ENCODE data around the gene CAMLG. TPM values are rescaled to one million over a fixed set of nuclear protein-coding genes. Genes with fewer than 3 reads are reported as not detected.

Gene CAMLG
- polyA plus RNA-seq, 1 of the 3 experiments (the other 2 are of a cell fraction): 16.9 TPM

DNA sequence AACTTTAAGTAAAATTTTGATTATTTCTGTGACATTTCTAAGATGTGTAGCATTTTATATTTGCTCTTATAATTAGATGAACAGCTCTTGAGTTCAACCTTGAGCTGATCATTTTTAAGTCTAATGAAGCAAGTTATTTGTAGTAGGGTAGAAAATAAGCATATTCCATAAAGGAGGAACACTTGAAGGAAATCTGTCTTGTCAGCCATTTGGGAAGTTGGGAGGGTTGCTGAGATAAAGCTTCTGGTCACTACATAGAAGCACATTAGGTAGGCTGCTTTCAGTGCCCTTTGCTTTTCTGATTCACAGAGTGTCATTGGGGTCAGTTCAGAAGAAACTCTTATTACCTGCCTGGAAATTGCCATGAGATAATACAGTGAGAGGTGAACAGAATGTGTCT is 45.6 kb upstream of the CAMLG start (continued):
- TF ChIP-seq EZH2phosphoT487 (IDR thresholded peaks at IDR 0.05; ENCODE audit: borderline replicate concordance, low read depth) (no peak), CHD2 (IDR thresholded peaks at IDR 0.05; ENCODE audit: low read length, partially characterized antibody) (no peak)

DNA sequence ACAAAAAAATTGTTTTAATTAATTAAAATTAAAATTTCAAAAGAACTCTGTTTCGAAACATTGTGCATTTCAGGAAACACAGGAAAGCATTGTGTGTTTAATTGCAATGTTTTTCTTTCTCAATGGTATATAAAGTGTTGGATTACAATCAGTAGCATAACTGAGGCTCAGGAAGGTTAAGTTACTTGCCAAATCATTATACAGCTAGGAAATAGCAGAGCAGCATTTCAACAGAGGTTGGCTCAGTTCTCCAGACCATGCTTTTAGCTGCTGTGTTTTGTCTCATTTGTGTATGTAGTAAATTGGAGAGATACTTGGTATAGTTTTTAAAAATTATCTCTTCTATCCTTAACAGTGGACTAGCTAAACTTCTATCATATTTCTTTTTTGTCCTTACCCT is 30.0 kb upstream of the CAMLG start:
- no peak overlapping the region for H3K9ac ChIP-seq
- no peaks in the 10 kb centered on the region for H3K9me3 ChIP-seq
- H3K4me3 ChIP-seq (ENCODE audit: low read depth in 2 of 2, low read length in 1 of 2): no peak overlapping the region
- no peak overlapping the region for H3K27ac ChIP-seq (ENCODE audit: low read depth in 2 of 2, low read length in 1 of 2)
- WGBS (ENCODE audit: low lambda C conversion rate): 90% methylated on average over 1 of the region's 1 CpG
- H3K27me3 ChIP-seq (ENCODE audit: insufficient read depth): no peaks in the 10 kb centered on the region
- H3K79me2 ChIP-seq (ENCODE audit: insufficient read depth): 0 out of 2 replicates have a peak, but pooled peaks cover 6% of the 10 kb centered on the region
- ChIA-PET CTCF (interaction anchor here (2.7 kb wide), 1 partner anchor 30 kb away, joined by 8 read pairs; the partner anchor contains the start of gene CAMLG), POLR2A (no interaction called here)
- no peak for TF ChIP-seq RAD21 (IDR thresholded peaks at IDR 0.05; ENCODE audit: low read length)
- TF ChIP-seq MXI1 (IDR thresholded peaks at IDR 0.05; ENCODE audit: low read depth, low read length): no peak
- no peak for TF ChIP-seq EP300 (IDR thresholded peaks at IDR 0.05; ENCODE audit: borderline replicate concordance in 1 of 2, low read depth in 1 of 2, low read length in 1 of 2)
- TF ChIP-seq TEAD4 (IDR thresholded peaks at IDR 0.05; ENCODE audit: borderline replicate concordance, insufficient read depth): no peak
- no peak for TF ChIP-seq MEF2A (IDR thresholded peaks at IDR 0.05; ENCODE audit: borderline replicate concordance, low read depth)
- TF ChIP-seq, protein P1, sequence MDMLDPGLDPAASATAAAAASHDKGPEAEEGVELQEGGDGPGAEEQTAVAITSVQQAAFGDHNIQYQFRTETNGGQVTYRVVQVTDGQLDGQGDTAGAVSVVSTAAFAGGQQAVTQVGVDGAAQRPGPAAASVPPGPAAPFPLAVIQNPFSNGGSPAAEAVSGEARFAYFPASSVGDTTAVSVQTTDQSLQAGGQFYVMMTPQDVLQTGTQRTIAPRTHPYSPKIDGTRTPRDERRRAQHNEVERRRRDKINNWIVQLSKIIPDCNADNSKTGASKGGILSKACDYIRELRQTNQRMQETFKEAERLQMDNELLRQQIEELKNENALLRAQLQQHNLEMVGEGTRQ (IDR thresholded peaks at IDR 0.05; ENCODE audit: borderline replicate concordance, low read depth, low read length): no peak
- no peak for TF ChIP-seq GABPA (IDR thresholded peaks at IDR 0.05; ENCODE audit: low read depth)
- TF ChIP-seq, protein P2, sequence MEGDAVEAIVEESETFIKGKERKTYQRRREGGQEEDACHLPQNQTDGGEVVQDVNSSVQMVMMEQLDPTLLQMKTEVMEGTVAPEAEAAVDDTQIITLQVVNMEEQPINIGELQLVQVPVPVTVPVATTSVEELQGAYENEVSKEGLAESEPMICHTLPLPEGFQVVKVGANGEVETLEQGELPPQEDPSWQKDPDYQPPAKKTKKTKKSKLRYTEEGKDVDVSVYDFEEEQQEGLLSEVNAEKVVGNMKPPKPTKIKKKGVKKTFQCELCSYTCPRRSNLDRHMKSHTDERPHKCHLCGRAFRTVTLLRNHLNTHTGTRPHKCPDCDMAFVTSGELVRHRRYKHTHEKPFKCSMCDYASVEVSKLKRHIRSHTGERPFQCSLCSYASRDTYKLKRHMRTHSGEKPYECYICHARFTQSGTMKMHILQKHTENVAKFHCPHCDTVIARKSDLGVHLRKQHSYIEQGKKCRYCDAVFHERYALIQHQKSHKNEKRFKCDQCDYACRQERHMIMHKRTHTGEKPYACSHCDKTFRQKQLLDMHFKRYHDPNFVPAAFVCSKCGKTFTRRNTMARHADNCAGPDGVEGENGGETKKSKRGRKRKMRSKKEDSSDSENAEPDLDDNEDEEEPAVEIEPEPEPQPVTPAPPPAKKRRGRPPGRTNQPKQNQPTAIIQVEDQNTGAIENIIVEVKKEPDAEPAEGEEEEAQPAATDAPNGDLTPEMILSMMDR (IDR thresholded peaks at IDR 0.05): no peak
- no peak for TF ChIP-seq FOXM1 (IDR thresholded peaks at IDR 0.05; ENCODE audit: low read depth)
- TF ChIP-seq FOXJ3 (CRISPR knock-in tag; IDR thresholded peaks at IDR 0.05): no peak
- TF ChIP-seq, protein P3, sequence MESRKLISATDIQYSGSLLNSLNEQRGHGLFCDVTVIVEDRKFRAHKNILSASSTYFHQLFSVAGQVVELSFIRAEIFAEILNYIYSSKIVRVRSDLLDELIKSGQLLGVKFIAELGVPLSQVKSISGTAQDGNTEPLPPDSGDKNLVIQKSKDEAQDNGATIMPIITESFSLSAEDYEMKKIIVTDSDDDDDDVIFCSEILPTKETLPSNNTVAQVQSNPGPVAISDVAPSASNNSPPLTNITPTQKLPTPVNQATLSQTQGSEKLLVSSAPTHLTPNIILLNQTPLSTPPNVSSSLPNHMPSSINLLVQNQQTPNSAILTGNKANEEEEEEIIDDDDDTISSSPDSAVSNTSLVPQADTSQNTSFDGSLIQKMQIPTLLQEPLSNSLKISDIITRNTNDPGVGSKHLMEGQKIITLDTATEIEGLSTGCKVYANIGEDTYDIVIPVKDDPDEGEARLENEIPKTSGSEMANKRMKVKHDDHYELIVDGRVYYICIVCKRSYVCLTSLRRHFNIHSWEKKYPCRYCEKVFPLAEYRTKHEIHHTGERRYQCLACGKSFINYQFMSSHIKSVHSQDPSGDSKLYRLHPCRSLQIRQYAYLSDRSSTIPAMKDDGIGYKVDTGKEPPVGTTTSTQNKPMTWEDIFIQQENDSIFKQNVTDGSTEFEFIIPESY (IDR thresholded peaks at IDR 0.05; ENCODE audit: borderline replicate concordance, low read depth): no peak
- no peak for TF ChIP-seq NRF1 (IDR thresholded peaks at IDR 0.05; ENCODE audit: low read depth, low read length)
- TF ChIP-seq GATA2 (CRISPR knock-in tag; IDR thresholded peaks at IDR 0.05): no peak
- TF ChIP-seq POLR2AphosphoS5 (IDR thresholded peaks at IDR 0.05; ENCODE audit: low read depth, low read length): no peak
- TF ChIP-seq, protein P4, sequence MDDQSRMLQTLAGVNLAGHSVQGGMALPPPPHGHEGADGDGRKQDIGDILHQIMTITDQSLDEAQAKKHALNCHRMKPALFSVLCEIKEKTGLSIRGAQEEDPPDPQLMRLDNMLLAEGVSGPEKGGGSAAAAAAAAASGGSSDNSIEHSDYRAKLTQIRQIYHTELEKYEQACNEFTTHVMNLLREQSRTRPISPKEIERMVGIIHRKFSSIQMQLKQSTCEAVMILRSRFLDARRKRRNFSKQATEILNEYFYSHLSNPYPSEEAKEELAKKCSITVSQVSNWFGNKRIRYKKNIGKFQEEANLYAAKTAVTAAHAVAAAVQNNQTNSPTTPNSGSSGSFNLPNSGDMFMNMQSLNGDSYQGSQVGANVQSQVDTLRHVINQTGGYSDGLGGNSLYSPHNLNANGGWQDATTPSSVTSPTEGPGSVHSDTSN (IDR thresholded peaks at IDR 0.05): no peak
- no peak for TF ChIP-seq JUND (IDR thresholded peaks at IDR 0.05)
- TF ChIP-seq, protein P5, sequence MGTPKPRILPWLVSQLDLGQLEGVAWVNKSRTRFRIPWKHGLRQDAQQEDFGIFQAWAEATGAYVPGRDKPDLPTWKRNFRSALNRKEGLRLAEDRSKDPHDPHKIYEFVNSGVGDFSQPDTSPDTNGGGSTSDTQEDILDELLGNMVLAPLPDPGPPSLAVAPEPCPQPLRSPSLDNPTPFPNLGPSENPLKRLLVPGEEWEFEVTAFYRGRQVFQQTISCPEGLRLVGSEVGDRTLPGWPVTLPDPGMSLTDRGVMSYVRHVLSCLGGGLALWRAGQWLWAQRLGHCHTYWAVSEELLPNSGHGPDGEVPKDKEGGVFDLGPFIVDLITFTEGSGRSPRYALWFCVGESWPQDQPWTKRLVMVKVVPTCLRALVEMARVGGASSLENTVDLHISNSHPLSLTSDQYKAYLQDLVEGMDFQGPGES (IDR thresholded peaks at IDR 0.05; ENCODE audit: low read depth, low read length): no peak
- no peak for TF ChIP-seq CHD2 (IDR thresholded peaks at IDR 0.05; ENCODE audit: low read length, partially characterized antibody)
- peaks cover 11% of the 10 kb centered on the region for H3F3A ChIP-seq (replicated peaks; ENCODE audit: insufficient read depth)
- H3K4me1 ChIP-seq (ENCODE audit: control insufficient read depth in 1 of 2, insufficient read depth in 2 of 2, low read depth in 1 of 2, low read length in 1 of 2): no peaks in the 10 kb centered on the region
- no peak for DNase-seq
- H3K4me2 ChIP-seq: no peak overlapping the region
- H3K9me2 ChIP-seq: no peaks in the 10 kb centered on the region
- no peaks in the 10 kb centered on the region for H4K20me1 ChIP-seq (ENCODE audit: insufficient read depth)
- no peak overlapping the region for H2AFZ ChIP-seq (ENCODE audit: low read depth)
- peaks cover 30 to 72% of the 10 kb centered on the region in 2 experiments for H3K36me3 ChIP-seq (replicated peaks in 1 of 2; ENCODE audit: control insufficient read depth in 1 of 2, insufficient read depth in 2 of 2, low read length in 1 of 2)
